K562 (cell line): ENCODE measurements around the gene RET. TPM values are rescaled to one million over a fixed set of nuclear protein-coding genes. Genes with fewer than 3 reads are reported as not detected.

Source experiments
- DMBX1 ChIP-seq: fragments of 250-450 bp; sonication (Bioruptor Pico); IDR thresholded peaks from 2 replicates; pipeline ENCODE4 v1.8.0; 2022; ENCODE audit warnings: inconsistent platforms, mild to moderate bottlenecking, moderate library complexity, borderline replicate concordance
- EHMT2 ChIP-seq: fragments of 450-650 bp; IDR thresholded peaks from 2 replicates; pipeline ENCODE4 v1.6.1; 2018; ENCODE audit warnings: antibody characterized with exemption
- polyA plus RNA-seq, 8 experiments: library from polyadenylated mRNA; depleted of rRNA in 4 of 8; stranded (reverse) in 5 of 8; unstranded in 3 of 8; fragments of >200 nt; fragmentation: Nextera tagmentation in 2 of 8; fragmentation: Illumina TruSeq in 1 of 8; extraction: Ambion mirVana in 2 of 8; extraction: Trizol in 1 of 8; gene quantifications; 2 replicates each; pipeline versions ENCODE4 v1.2.1 to v1.2.3, GENCODE V29; 2011 to 2014; ENCODE audit warnings: inconsistent platforms in 1 of 8, missing spikeins in 1 of 8
- total RNA-seq, 7 experiments: library from RNA; depleted of rRNA in 6 of 7; stranded (reverse); fragments of >200 nt in 6 of 7; fragmentation: Illumina TruSeq in 2 of 7; extraction: Trizol in 2 of 7; gene quantifications; 2 replicates each; pipeline versions ENCODE4 v1.2.1 to v1.2.3, GENCODE V29; 2011 to 2021; ENCODE audit warnings: low replicate concordance in 1 of 7
- TF ChIP-seq, protein P1 (sequence below): fragments of 450-650 bp; IDR thresholded peaks from 2 replicates; pipeline ENCODE4 v1.6.1; 2016; ENCODE audit warnings: mild to moderate bottlenecking, moderate library complexity
- TF ChIP-seq, protein P2 (sequence below): sonication (generic); formaldehyde crosslinking; IDR thresholded peaks from 2 replicates; pipeline ENCODE4 v1.5.0; 2020; ENCODE audit warnings: missing genetic modification reagents

Gene RET
- total and polyA plus RNA-seq, 9 of the 15 experiments (the other 6 are each of a cell fraction or from before 2014, with no cell fraction given), result 0.04 to 0.05 TPM; not detected in 7

DNA sequence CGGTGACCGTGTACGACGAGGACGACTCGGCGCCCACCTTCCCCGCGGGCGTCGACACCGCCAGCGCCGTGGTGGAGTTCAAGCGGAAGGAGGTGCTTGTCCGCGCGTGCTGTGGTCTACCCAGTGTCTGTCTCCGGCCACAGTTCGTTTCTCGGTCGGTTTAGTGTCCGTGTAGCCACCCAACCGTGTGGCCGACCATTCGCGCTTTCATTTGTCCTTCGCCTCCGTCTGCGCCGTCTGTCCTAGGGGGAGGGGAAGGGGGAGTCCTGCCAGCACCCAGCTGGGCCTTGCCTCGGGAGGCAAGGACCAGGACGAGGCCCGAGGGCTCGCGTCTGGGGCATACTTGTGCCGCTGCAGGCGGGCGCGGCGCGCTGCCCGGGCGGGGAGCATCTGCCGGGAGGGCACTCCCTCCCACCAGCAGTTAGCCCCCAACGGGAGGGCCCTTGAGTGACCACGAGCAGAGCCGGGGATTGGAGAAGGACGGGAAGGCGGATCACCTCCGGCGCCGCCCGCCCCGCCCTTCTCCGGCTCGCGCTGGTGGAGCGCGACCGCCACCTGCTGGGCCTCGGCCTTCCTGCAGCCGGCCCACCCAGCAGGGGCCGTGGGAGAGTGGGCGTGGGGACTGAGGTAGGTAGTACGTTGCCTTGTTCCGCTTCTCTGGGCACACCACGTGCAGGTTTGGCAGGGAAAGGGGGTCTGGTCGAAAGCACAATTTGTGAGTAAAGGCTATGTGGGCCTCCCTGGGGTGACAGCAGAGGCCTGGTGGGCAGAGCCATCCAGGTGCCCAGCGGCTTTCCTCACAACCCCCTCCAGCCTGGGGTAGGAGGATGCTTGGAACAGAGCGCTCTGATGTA is 28.5 kb downstream of the RET start (continued):
- TF ChIP-seq DMBX1 (CRISPR knock-in tag) (no peak), EHMT2 (no peak)
- TF ChIP-seq, protein P1, sequence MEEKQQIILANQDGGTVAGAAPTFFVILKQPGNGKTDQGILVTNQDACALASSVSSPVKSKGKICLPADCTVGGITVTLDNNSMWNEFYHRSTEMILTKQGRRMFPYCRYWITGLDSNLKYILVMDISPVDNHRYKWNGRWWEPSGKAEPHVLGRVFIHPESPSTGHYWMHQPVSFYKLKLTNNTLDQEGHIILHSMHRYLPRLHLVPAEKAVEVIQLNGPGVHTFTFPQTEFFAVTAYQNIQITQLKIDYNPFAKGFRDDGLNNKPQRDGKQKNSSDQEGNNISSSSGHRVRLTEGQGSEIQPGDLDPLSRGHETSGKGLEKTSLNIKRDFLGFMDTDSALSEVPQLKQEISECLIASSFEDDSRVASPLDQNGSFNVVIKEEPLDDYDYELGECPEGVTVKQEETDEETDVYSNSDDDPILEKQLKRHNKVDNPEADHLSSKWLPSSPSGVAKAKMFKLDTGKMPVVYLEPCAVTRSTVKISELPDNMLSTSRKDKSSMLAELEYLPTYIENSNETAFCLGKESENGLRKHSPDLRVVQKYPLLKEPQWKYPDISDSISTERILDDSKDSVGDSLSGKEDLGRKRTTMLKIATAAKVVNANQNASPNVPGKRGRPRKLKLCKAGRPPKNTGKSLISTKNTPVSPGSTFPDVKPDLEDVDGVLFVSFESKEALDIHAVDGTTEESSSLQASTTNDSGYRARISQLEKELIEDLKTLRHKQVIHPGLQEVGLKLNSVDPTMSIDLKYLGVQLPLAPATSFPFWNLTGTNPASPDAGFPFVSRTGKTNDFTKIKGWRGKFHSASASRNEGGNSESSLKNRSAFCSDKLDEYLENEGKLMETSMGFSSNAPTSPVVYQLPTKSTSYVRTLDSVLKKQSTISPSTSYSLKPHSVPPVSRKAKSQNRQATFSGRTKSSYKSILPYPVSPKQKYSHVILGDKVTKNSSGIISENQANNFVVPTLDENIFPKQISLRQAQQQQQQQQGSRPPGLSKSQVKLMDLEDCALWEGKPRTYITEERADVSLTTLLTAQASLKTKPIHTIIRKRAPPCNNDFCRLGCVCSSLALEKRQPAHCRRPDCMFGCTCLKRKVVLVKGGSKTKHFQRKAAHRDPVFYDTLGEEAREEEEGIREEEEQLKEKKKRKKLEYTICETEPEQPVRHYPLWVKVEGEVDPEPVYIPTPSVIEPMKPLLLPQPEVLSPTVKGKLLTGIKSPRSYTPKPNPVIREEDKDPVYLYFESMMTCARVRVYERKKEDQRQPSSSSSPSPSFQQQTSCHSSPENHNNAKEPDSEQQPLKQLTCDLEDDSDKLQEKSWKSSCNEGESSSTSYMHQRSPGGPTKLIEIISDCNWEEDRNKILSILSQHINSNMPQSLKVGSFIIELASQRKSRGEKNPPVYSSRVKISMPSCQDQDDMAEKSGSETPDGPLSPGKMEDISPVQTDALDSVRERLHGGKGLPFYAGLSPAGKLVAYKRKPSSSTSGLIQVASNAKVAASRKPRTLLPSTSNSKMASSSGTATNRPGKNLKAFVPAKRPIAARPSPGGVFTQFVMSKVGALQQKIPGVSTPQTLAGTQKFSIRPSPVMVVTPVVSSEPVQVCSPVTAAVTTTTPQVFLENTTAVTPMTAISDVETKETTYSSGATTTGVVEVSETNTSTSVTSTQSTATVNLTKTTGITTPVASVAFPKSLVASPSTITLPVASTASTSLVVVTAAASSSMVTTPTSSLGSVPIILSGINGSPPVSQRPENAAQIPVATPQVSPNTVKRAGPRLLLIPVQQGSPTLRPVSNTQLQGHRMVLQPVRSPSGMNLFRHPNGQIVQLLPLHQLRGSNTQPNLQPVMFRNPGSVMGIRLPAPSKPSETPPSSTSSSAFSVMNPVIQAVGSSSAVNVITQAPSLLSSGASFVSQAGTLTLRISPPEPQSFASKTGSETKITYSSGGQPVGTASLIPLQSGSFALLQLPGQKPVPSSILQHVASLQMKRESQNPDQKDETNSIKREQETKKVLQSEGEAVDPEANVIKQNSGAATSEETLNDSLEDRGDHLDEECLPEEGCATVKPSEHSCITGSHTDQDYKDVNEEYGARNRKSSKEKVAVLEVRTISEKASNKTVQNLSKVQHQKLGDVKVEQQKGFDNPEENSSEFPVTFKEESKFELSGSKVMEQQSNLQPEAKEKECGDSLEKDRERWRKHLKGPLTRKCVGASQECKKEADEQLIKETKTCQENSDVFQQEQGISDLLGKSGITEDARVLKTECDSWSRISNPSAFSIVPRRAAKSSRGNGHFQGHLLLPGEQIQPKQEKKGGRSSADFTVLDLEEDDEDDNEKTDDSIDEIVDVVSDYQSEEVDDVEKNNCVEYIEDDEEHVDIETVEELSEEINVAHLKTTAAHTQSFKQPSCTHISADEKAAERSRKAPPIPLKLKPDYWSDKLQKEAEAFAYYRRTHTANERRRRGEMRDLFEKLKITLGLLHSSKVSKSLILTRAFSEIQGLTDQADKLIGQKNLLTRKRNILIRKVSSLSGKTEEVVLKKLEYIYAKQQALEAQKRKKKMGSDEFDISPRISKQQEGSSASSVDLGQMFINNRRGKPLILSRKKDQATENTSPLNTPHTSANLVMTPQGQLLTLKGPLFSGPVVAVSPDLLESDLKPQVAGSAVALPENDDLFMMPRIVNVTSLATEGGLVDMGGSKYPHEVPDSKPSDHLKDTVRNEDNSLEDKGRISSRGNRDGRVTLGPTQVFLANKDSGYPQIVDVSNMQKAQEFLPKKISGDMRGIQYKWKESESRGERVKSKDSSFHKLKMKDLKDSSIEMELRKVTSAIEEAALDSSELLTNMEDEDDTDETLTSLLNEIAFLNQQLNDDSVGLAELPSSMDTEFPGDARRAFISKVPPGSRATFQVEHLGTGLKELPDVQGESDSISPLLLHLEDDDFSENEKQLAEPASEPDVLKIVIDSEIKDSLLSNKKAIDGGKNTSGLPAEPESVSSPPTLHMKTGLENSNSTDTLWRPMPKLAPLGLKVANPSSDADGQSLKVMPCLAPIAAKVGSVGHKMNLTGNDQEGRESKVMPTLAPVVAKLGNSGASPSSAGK, result no peak
- TF ChIP-seq, protein P2, sequence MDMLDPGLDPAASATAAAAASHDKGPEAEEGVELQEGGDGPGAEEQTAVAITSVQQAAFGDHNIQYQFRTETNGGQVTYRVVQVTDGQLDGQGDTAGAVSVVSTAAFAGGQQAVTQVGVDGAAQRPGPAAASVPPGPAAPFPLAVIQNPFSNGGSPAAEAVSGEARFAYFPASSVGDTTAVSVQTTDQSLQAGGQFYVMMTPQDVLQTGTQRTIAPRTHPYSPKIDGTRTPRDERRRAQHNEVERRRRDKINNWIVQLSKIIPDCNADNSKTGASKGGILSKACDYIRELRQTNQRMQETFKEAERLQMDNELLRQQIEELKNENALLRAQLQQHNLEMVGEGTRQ (CRISPR knock-in tag), result 0 out of 2 replicates have a peak, but pooled peaks have one; percentile 3
